Sigmoid colon (tissue), 7 donors: ENCODE results near the gene HDAC11. TPM values are rescaled to one million over a fixed set of nuclear protein-coding genes. Genes with fewer than 3 reads are reported as not detected.

Source experiments
- DNase-seq: peaks from one replicate; pipeline ENCODE4 v3.0.0-alpha.2; 2019
- H3K27ac ChIP-seq, 4 donors: fragments of 200-600 bp; sonication (generic); one replicate each; pipeline ENCODE4 v1.5.1; 2016 to 2019; ENCODE audit warnings: mild to moderate bottlenecking in 1 of 4
- H3K27me3 ChIP-seq, 3 donors: fragments of 200-600 bp; sonication (generic); one replicate each; pipeline ENCODE4 v1.5.1; 2019; ENCODE audit warnings: mild to moderate bottlenecking in 1 of 3
- H3K36me3 ChIP-seq, 4 donors: fragments of 200-600 bp; sonication (generic); one replicate each; pipeline ENCODE4 v1.5.1; 2016 to 2019
- H3K4me1 ChIP-seq, 4 donors: fragments of 200-600 bp; sonication (generic); one replicate each; pipeline ENCODE4 v1.5.1; 2017 to 2019
- H3K4me3 ChIP-seq, 4 donors: fragments of 200-600 bp; sonication (generic); one replicate each; pipeline ENCODE4 v1.5.1; 2017 to 2019; ENCODE audit warnings: mild to moderate bottlenecking in 2 of 4, moderate library complexity in 1 of 4
- H3K9me3 ChIP-seq, 4 donors: fragments of 200-600 bp in 3 of 4; sonication (generic) in 3 of 4; one replicate each; pipeline versions ENCODE4 v1.5.1 to v1.6.1; 2013 to 2019
- EP300 ChIP-seq, 4 donors: sonication (generic); formaldehyde crosslinking; IDR thresholded peaks; one replicate each; pipeline ENCODE4 v1.6.1; 2017; ENCODE audit warnings: antibody characterized with exemption in 4 of 4
- POLR2A ChIP-seq, 2 donors: fragments of 450-650 bp; IDR thresholded peaks; one replicate each; pipeline ENCODE4 v1.6.1; 2016; ENCODE audit warnings: antibody characterized with exemption in 2 of 2, mild to moderate bottlenecking in 2 of 2, moderate library complexity in 2 of 2
- POLR2AphosphoS5 ChIP-seq, 4 donors: sonication (generic); formaldehyde crosslinking; IDR thresholded peaks; one replicate each; pipeline ENCODE4 v1.6.1; 2017; ENCODE audit warnings: antibody characterized with exemption in 4 of 4
- WGBS, 2 donors: extraction: QIAGEN DNeasy Blood & Tissue Kit; methylation state at CpG; one replicate each; pipeline ENCODE4 v1.1.7; 2013; 5-methylcytosine and 5-hydroxymethylcytosine counted together
- intact Hi-C: fragments of 100-400 bp; cut with DNase I; formaldehyde crosslinking; loops from one replicate; pipeline ENCODE4 v1.15.1; 2023
- polyA plus RNA-seq, 3 donors: library from polyadenylated mRNA; stranded (reverse); fragments of 200-250 nt; gene quantifications; one replicate each; pipeline ENCODE4 v1.2.3, GENCODE V29; 2013
- total RNA-seq, 4 donors: library from RNA; depleted of rRNA; stranded (reverse); fragments of >200 nt; gene quantifications; one replicate each; pipeline ENCODE4 v1.1.0, GENCODE V29; 2016
- TF ChIP-seq, protein P1 (sequence below), 4 experiments: fragments of 450-650 bp in 3 of 4; fragments of 200-600 bp in 1 of 4; IDR thresholded peaks; one replicate each; pipeline ENCODE4 v1.5.1; 2016 to 2019; ENCODE audit warnings: antibody characterized with exemption in 4 of 4, mild to moderate bottlenecking in 3 of 4, moderate library complexity in 2 of 4
- donor health status: healthy with polysubstance abuse.
- donor health status: Bipolar disorder and iron deficiency.
- donor health status: healthy.

The HDAC11 gene
- total and polyA plus RNA-seq, 7 donors = 15.5 to 30.3 (median 17.2) TPM

- Histone ChIP-seq H3K4me1 (no peaks in the 10 kb centered on the region), H3K9me3 (peaks cover 0 to 2% (median under 1%) of the 10 kb centered on the region in 4 donors), H3K27me3 (no peaks in the 10 kb centered on the region), H3K27ac (peak overlapping the region in 2 of 4 donors; percentile 27 to 65), H3K36me3 (no peaks in the 10 kb centered on the region), H3K4me3 (no peak overlapping the region)
- DNase-seq = no peak
- intact Hi-C loops = no loop called here
- TF ChIP-seq EP300 (IDR thresholded peaks at IDR 0.05) = no peak
- 85 to 86% methylated on average over 8 of the region's 8 CpGs for WGBS, 2 donors
Observed at GRCh38 chr3:13539671-13540070, 59.6 kb downstream of the HDAC11 start.

- Histone ChIP-seq H3K4me1 (no peaks in the 10 kb centered on the region), H3K27ac (peak overlapping the region in 3 of 4 donors; percentile 27 to 65 (median 59)), H3K4me3 (no peak overlapping the region), H3K27me3 (no peaks in the 10 kb centered on the region), H3K36me3 (no peaks in the 10 kb centered on the region), H3K9me3 (peaks cover 0 to 2% (median under 1%) of the 10 kb centered on the region in 4 donors)
- peak; percentile 81 for DNase-seq
- TF ChIP-seq POLR2A (IDR thresholded peaks at IDR 0.05) = no peak
- TF ChIP-seq, protein P1, sequence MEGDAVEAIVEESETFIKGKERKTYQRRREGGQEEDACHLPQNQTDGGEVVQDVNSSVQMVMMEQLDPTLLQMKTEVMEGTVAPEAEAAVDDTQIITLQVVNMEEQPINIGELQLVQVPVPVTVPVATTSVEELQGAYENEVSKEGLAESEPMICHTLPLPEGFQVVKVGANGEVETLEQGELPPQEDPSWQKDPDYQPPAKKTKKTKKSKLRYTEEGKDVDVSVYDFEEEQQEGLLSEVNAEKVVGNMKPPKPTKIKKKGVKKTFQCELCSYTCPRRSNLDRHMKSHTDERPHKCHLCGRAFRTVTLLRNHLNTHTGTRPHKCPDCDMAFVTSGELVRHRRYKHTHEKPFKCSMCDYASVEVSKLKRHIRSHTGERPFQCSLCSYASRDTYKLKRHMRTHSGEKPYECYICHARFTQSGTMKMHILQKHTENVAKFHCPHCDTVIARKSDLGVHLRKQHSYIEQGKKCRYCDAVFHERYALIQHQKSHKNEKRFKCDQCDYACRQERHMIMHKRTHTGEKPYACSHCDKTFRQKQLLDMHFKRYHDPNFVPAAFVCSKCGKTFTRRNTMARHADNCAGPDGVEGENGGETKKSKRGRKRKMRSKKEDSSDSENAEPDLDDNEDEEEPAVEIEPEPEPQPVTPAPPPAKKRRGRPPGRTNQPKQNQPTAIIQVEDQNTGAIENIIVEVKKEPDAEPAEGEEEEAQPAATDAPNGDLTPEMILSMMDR (IDR thresholded peaks at IDR 0.05) = no peak
- TF ChIP-seq POLR2AphosphoS5 (IDR thresholded peaks at IDR 0.05) = peak in 1 of 4 donors; percentile 34
- intact Hi-C loops = no loop called here
- 69 to 72% methylated on average over 4 of the region's 4 CpGs for WGBS, 2 donors
Observed at GRCh38 chr3:13540297-13540995, 60.3 kb downstream of the HDAC11 start.

- no peak overlapping the region for H3K27ac ChIP-seq
- H3K27me3 ChIP-seq = no peaks in the 10 kb centered on the region
- H3K4me1 ChIP-seq = no peaks in the 10 kb centered on the region
- no peaks in the 10 kb centered on the region for H3K36me3 ChIP-seq
- WGBS, 2 donors = 37 to 49% methylated on average over 3 of the region's 3 CpGs
- TF ChIP-seq EP300 (IDR thresholded peaks at IDR 0.05) = no peak
- TF ChIP-seq POLR2A (IDR thresholded peaks at IDR 0.05) = no peak
- TF ChIP-seq POLR2AphosphoS5 (IDR thresholded peaks at IDR 0.05) = no peak
- TF ChIP-seq, protein P1 (IDR thresholded peaks at IDR 0.05) = no peak
- H3K4me3 ChIP-seq = no peak overlapping the region
- peaks cover 0 to 2% (median under 1%) of the 10 kb centered on the region in 4 donors for H3K9me3 ChIP-seq
- intact Hi-C loops = no loop called here
- DNase-seq = no peak
Observed at GRCh38 chr3:13541691-13542090, 61.6 kb downstream of the HDAC11 start.

DNA sequence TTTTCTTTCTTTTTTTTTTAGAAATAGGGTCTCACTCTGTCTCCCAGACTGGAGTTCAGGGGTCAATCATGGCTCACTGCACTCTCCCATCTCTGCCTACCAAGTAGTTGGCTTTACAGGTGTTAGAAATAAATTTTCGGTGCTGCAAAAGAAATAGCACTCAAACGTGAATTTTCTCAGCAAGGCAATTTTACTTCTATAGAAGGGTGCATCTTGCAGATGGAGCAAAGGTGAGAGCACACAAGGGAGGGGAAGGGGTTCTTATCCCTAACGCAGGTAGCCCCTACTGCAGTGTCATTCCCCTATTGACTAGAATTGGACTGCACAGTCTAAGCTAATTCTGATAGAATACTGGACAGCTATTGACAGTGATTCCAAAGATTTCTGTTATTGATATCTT lies 62.0 kb downstream of the HDAC11 start:
- Histone ChIP-seq H3K27me3 (no peaks in the 10 kb centered on the region), H3K36me3 (no peaks in the 10 kb centered on the region), H3K27ac (no peak overlapping the region), H3K4me3 (no peak overlapping the region), H3K4me1 (no peaks in the 10 kb centered on the region), H3K9me3 (peaks cover 0 to 2% (median under 1%) of the 10 kb centered on the region in 4 donors)
- TF ChIP-seq, protein P1 (IDR thresholded peaks at IDR 0.05) = no peak
- TF ChIP-seq POLR2AphosphoS5 (IDR thresholded peaks at IDR 0.05) (no peak), POLR2A (IDR thresholded peaks at IDR 0.05) (no peak), EP300 (IDR thresholded peaks at IDR 0.05) (no peak)
- WGBS, 2 donors = 76 to 88% methylated on average over 3 of the region's 3 CpGs
- intact Hi-C loops = no loop called here
- no peak for DNase-seq

DNA sequence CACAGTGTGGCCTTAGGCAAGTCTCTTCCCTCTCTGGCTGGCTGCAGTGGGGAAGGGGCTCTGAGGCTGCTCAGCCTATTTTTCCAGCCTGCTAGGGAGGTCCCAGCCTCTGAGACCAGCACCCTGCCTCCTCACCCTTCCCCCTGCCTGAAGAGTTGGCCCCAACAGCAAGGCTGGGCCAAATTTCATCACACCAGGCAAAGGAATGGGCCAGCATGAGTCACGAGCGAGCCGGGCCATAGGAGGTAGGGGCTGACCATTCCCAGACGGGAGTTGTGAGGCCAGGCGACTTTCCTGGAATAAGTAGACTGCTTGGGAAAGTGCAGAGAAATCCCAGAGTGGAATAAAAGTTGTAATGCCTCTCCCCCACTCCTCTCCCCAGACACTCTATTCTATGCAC lies 63.1 kb downstream of the HDAC11 start:
- peak overlapping the region; percentile 23 to 54 (median 40) for H3K27ac ChIP-seq
- H3K27me3 ChIP-seq = peaks cover 0 to 9% (median 6%) of the 10 kb centered on the region in 3 donors
- DNase-seq = peak; percentile 90
- H3K4me1 ChIP-seq = no peaks in the 10 kb centered on the region
- no peak overlapping the region for H3K4me3 ChIP-seq
- peaks cover 0 to 2% (median under 1%) of the 10 kb centered on the region in 4 donors for H3K9me3 ChIP-seq
- 72 to 73% methylated on average over 5 of the region's 5 CpGs for WGBS, 2 donors
- intact Hi-C loops = no loop called here
- TF ChIP-seq, protein P1 (IDR thresholded peaks at IDR 0.05) = no peak
- peak in 2 of 4 donors; percentile 41 to 66 for TF ChIP-seq POLR2AphosphoS5 (IDR thresholded peaks at IDR 0.05)
- H3K36me3 ChIP-seq = no peaks in the 10 kb centered on the region
